HEK293 (cell line): ENCODE measurements around the gene ISG15.

ENCODE experiments used
- GLIS1 ChIP-seq: fragments of 450-650 bp; formaldehyde crosslinking; IDR thresholded peaks from 2 replicates; pipeline ENCODE4 v1.5.1; 2016; ENCODE audit warnings: missing biosample characterization, missing genetic modification characterization
- GLIS2 ChIP-seq: fragments of 450-650 bp; formaldehyde crosslinking; IDR thresholded peaks from 2 replicates; pipeline ENCODE4 v1.5.1; 2016; ENCODE audit warnings: missing biosample characterization, missing genetic modification characterization
- KLF8 ChIP-seq: fragments of 450-650 bp; formaldehyde crosslinking; IDR thresholded peaks from 2 replicates; pipeline ENCODE4 v1.5.1; 2016; ENCODE audit warnings: missing biosample characterization, missing genetic modification characterization
- SP2 ChIP-seq: fragments of 450-650 bp; formaldehyde crosslinking; IDR thresholded peaks from 2 replicates; pipeline ENCODE4 v1.5.1; 2016; ENCODE audit warnings: missing biosample characterization, missing genetic modification characterization
- ZEB2 ChIP-seq: fragments of 450-650 bp; formaldehyde crosslinking; IDR thresholded peaks from 2 replicates; pipeline ENCODE4 v1.5.1; 2016; ENCODE audit warnings: missing biosample characterization, missing genetic modification characterization
- ZNF114 ChIP-seq: fragments of 450-650 bp; formaldehyde crosslinking; IDR thresholded peaks from 2 replicates; pipeline ENCODE4 v1.5.0; 2017; ENCODE audit warnings: missing biosample characterization, missing genetic modification characterization
- ZNF133 ChIP-seq: fragments of 450-650 bp; formaldehyde crosslinking; IDR thresholded peaks from 2 replicates; pipeline ENCODE4 v1.5.1; 2016; ENCODE audit warnings: missing biosample characterization, missing genetic modification characterization
- ZNF248 ChIP-seq: fragments of 450-650 bp; formaldehyde crosslinking; IDR thresholded peaks from 2 replicates; pipeline ENCODE4 v1.5.1; 2017; ENCODE audit warnings: missing biosample characterization, missing genetic modification characterization
- ZNF302 ChIP-seq: fragments of 450-650 bp; formaldehyde crosslinking; IDR thresholded peaks from 2 replicates; pipeline ENCODE4 v1.5.1; 2016; ENCODE audit warnings: missing biosample characterization, missing genetic modification characterization, low read depth
- ZNF324 ChIP-seq: fragments of 450-650 bp; formaldehyde crosslinking; IDR thresholded peaks from 2 replicates; pipeline ENCODE4 v1.5.1; 2016; ENCODE audit warnings: missing biosample characterization, missing genetic modification characterization
- ZNF341 ChIP-seq: fragments of 450-650 bp; formaldehyde crosslinking; IDR thresholded peaks from 2 replicates; pipeline ENCODE4; 2016; ENCODE audit warnings: low read depth, missing biosample characterization, missing genetic modification characterization
- ZNF350 ChIP-seq: fragments of 450-650 bp; formaldehyde crosslinking; IDR thresholded peaks from 2 replicates; pipeline ENCODE4 v1.5.0; 2017; ENCODE audit warnings: missing biosample characterization, mild to moderate bottlenecking, missing genetic modification characterization
- ZNF501 ChIP-seq: fragments of 450-650 bp; formaldehyde crosslinking; IDR thresholded peaks from 2 replicates; pipeline ENCODE4 v1.5.1; 2016; ENCODE audit warnings: missing biosample characterization, missing genetic modification characterization
- ZNF514 ChIP-seq: fragments of 450-650 bp; formaldehyde crosslinking; IDR thresholded peaks from 2 replicates; pipeline ENCODE4 v1.5.1; 2016; ENCODE audit warnings: missing biosample characterization, missing genetic modification characterization
- TF ChIP-seq, protein P1 (sequence below): fragments of 450-650 bp; formaldehyde crosslinking; IDR thresholded peaks from 2 replicates; pipeline ENCODE4 v1.5.1; 2016; ENCODE audit warnings: missing biosample characterization, missing genetic modification characterization
- TF ChIP-seq, protein P2 (sequence below): fragments of 450-650 bp; formaldehyde crosslinking; IDR thresholded peaks from 2 replicates; pipeline ENCODE4 v1.5.1; 2017; ENCODE audit warnings: missing biosample characterization, missing genetic modification characterization
- TF ChIP-seq, protein P3 (sequence below): fragments of 450-650 bp; formaldehyde crosslinking; IDR thresholded peaks from 2 replicates; pipeline ENCODE4 v1.5.1; 2016; ENCODE audit warnings: missing biosample characterization, missing genetic modification characterization, borderline replicate concordance
- TF ChIP-seq, protein P4 (sequence below): fragments of 450-650 bp; formaldehyde crosslinking; IDR thresholded peaks from 2 replicates; pipeline ENCODE4; 2016; ENCODE audit warnings: missing biosample characterization, missing genetic modification characterization
- TF ChIP-seq, protein P5 (sequence below): fragments of 450-650 bp; formaldehyde crosslinking; IDR thresholded peaks from 2 replicates; pipeline ENCODE4 v1.5.1; 2016; ENCODE audit warnings: missing biosample characterization, missing genetic modification characterization, low read depth
- TF ChIP-seq, protein P6 (sequence below): fragments of 450-650 bp; formaldehyde crosslinking; optimal IDR thresholded peaks from 2 replicates; pipeline ENCODE3; 2016; ENCODE audit warnings: missing biosample characterization, mild to moderate bottlenecking, missing genetic modification characterization

The ISG15 gene

DNA sequence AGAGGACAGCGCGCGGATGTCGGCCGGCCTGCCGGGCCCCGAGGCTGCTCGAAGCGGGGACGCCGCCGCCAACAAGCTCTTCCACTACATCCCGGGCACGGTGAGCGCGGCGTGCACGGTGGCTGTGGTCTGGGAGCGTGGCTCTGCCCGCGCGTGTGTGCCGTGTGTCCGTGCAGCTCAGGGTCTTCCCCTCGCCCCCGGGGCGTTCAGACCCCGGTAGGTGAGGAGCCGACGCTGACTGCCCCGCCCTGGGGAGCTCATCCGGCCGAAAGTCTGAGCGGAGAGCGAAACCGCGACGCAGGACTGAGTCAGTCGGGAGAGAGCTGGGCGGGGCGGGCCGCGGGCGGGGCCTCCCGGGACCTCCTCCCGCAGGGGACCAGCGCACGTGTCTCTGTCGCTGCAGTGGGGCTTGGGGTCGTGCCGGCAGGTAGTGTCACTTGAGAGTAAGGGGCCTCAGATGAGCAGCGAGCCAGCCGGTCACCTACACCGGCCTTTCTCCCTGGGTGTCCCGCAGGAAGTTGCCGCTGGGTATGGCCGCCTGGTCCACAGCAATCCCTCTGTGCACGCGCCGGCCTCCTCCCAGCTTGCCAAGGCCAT, 46.5 kb upstream of the ISG15 start (continued):
- peak; percentile 71 for TF ChIP-seq ZEB2
- peak; percentile 52; the same call in 1 of the 2 replicates for TF ChIP-seq GLIS1 (tag by site-specific recombination)
- TF ChIP-seq, protein P1, sequence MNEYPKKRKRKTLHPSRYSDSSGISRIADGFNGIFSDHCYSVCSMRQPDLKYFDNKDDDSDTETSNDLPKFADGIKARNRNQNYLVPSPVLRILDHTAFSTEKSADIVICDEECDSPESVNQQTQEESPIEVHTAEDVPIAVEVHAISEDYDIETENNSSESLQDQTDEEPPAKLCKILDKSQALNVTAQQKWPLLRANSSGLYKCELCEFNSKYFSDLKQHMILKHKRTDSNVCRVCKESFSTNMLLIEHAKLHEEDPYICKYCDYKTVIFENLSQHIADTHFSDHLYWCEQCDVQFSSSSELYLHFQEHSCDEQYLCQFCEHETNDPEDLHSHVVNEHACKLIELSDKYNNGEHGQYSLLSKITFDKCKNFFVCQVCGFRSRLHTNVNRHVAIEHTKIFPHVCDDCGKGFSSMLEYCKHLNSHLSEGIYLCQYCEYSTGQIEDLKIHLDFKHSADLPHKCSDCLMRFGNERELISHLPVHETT = peak; percentile 38; the same call in 1 of the 2 replicates
- TF ChIP-seq, protein P2, sequence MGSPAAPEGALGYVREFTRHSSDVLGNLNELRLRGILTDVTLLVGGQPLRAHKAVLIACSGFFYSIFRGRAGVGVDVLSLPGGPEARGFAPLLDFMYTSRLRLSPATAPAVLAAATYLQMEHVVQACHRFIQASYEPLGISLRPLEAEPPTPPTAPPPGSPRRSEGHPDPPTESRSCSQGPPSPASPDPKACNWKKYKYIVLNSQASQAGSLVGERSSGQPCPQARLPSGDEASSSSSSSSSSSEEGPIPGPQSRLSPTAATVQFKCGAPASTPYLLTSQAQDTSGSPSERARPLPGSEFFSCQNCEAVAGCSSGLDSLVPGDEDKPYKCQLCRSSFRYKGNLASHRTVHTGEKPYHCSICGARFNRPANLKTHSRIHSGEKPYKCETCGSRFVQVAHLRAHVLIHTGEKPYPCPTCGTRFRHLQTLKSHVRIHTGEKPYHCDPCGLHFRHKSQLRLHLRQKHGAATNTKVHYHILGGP (tag by site-specific recombination) = no peak
- TF ChIP-seq, protein P3, sequence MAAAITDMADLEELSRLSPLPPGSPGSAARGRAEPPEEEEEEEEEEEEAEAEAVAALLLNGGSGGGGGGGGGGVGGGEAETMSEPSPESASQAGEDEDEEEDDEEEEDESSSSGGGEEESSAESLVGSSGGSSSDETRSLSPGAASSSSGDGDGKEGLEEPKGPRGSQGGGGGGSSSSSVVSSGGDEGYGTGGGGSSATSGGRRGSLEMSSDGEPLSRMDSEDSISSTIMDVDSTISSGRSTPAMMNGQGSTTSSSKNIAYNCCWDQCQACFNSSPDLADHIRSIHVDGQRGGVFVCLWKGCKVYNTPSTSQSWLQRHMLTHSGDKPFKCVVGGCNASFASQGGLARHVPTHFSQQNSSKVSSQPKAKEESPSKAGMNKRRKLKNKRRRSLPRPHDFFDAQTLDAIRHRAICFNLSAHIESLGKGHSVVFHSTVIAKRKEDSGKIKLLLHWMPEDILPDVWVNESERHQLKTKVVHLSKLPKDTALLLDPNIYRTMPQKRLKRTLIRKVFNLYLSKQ (tag by site-specific recombination) = no peak
- TF ChIP-seq ZNF341 = peak; percentile 70; the same call in 1 of the 2 replicates
- TF ChIP-seq SP2 = peak; percentile 64
- TF ChIP-seq ZNF350 (tag by site-specific recombination) = no peak
- TF ChIP-seq, protein P4, sequence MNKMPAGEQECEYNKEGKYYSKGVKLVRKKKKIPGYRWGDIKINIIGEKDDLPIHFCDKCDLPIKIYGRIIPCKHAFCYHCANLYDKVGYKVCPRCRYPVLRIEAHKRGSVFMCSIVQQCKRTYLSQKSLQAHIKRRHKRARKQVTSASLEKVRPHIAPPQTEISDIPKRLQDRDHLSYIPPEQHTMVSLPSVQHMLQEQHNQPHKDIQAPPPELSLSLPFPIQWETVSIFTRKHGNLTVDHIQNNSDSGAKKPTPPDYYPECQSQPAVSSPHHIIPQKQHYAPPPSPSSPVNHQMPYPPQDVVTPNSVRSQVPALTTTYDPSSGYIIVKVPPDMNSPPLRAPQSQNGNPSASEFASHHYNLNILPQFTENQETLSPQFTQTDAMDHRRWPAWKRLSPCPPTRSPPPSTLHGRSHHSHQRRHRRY (tag by site-specific recombination) = no peak
- TF ChIP-seq, protein P5, sequence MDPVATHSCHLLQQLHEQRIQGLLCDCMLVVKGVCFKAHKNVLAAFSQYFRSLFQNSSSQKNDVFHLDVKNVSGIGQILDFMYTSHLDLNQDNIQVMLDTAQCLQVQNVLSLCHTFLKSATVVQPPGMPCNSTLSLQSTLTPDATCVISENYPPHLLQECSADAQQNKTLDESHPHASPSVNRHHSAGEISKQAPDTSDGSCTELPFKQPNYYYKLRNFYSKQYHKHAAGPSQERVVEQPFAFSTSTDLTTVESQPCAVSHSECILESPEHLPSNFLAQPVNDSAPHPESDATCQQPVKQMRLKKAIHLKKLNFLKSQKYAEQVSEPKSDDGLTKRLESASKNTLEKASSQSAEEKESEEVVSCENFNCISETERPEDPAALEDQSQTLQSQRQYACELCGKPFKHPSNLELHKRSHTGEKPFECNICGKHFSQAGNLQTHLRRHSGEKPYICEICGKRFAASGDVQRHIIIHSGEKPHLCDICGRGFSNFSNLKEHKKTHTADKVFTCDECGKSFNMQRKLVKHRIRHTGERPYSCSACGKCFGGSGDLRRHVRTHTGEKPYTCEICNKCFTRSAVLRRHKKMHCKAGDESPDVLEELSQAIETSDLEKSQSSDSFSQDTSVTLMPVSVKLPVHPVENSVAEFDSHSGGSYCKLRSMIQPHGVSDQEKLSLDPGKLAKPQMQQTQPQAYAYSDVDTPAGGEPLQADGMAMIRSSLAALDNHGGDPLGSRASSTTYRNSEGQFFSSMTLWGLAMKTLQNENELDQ (tag by site-specific recombination) = no peak
- 0 out of 2 replicates have a peak, but pooled peaks have one; percentile 35 for TF ChIP-seq ZNF324 (tag by site-specific recombination)
- no peak for TF ChIP-seq ZNF114 (tag by site-specific recombination)
- TF ChIP-seq ZNF302 = no peak
- 0 out of 2 replicates have a peak, but pooled peaks have one; percentile 19 for TF ChIP-seq ZNF501
- TF ChIP-seq GLIS2 (tag by site-specific recombination) = peak; percentile 72
- no peak for TF ChIP-seq ZNF133 (tag by site-specific recombination)
- TF ChIP-seq KLF8 (tag by site-specific recombination) = peak; percentile 80; the same call in 1 of the 2 replicates
- no peak for TF ChIP-seq ZNF248
- TF ChIP-seq, protein P6, sequence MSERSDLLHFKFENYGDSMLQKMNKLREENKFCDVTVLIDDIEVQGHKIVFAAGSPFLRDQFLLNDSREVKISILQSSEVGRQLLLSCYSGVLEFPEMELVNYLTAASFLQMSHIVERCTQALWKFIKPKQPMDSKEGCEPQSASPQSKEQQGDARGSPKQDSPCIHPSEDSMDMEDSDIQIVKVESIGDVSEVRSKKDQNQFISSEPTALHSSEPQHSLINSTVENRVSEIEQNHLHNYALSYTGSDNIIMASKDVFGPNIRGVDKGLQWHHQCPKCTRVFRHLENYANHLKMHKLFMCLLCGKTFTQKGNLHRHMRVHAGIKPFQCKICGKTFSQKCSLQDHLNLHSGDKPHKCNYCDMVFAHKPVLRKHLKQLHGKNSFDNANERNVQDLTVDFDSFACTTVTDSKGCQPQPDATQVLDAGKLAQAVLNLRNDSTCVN = peak; percentile 87
- TF ChIP-seq ZNF514 (tag by site-specific recombination) = no peak
